Measurements from ENCODE around the gene ACAD9.
"Not testable (repeated sequence)": the region's sequence is repeated elsewhere in the genome, so short reads cannot be mapped to it uniquely, and the experiment has no call there.

Gene ACAD9

GRCh38 chr3:128879125-128879969, at the start of gene ACAD9:
TSS of gene ACAD9 (plus strand) at chr3:128879620. CDS start at chr3:128879692, 72 bp downstream.
- no peak for TF ChIP-seq CTCF (IDR thresholded peaks at IDR 0.05; ENCODE audit: low read depth, low read length, missing control alignments)
- DNase-seq (ENCODE audit: extremely low read depth, low read depth): peak; percentile 88
- H3K4me3 ChIP-seq (replicated peaks; ENCODE audit: low read depth, low read length): peak within 1 kb of the TSS; percentile 81

- not testable (repeated sequence) for H3K4me3 ChIP-seq (replicated peaks; ENCODE audit: low read depth, low read length); DNase-seq (ENCODE audit: extremely low read depth, low read depth)
These were observed 49.3 kb upstream of the ACAD9 start for GRCh38 chr3:128829925-128830625.

- DNase-seq (ENCODE audit: extremely low read depth, low read depth); H3K4me3 ChIP-seq (replicated peaks; ENCODE audit: low read depth, low read length): not testable (repeated sequence)
These were observed 48.7 kb upstream of the ACAD9 start for GRCh38 chr3:128830762-128831161.

- H3K4me3 ChIP-seq (replicated peaks; ENCODE audit: low read depth, low read length); DNase-seq (ENCODE audit: extremely low read depth, low read depth): not testable (repeated sequence)
These were observed 46.4 kb upstream of the ACAD9 start for GRCh38 chr3:128832979-128833378.

GRCh38 chr3:128835096-128835495, 44.3 kb upstream of the ACAD9 start:
- DNase-seq (ENCODE audit: extremely low read depth, low read depth): no peak
- TF ChIP-seq CTCF (IDR thresholded peaks at IDR 0.05; ENCODE audit: low read depth, low read length, missing control alignments): no peak
- no peak overlapping the region for H3K4me3 ChIP-seq (replicated peaks; ENCODE audit: low read depth, low read length)

- TF ChIP-seq CTCF (IDR thresholded peaks at IDR 0.05; ENCODE audit: low read depth, low read length, missing control alignments): no peak
- H3K4me3 ChIP-seq (replicated peaks; ENCODE audit: low read depth, low read length): no peak overlapping the region
- no peak for DNase-seq (ENCODE audit: extremely low read depth, low read depth)
These were observed 37.2 kb upstream of the ACAD9 start for GRCh38 chr3:128841926-128842920.

GRCh38 chr3:128844502-128844901, 34.9 kb upstream of the ACAD9 start:
- TF ChIP-seq CTCF (IDR thresholded peaks at IDR 0.05; ENCODE audit: low read depth, low read length, missing control alignments): no peak
- H3K4me3 ChIP-seq (replicated peaks; ENCODE audit: low read depth, low read length): no peak overlapping the region
- DNase-seq (ENCODE audit: extremely low read depth, low read depth): no peak
